LNCAP (cell line): ENCODE data around the gene HJURP.

Experiments
- CTCF ChIP-seq: fragments of 450-650 bp; IDR thresholded peaks from 2 replicates; pipeline ENCODE4 v1.5.1; 2017; ENCODE audit warnings: mild to moderate bottlenecking

HJURP gene

GRCh38 chr2:233789554-233789953, 64.8 kb downstream of the HJURP start:
- no peak for TF ChIP-seq CTCF
